Liver (tissue), 3 donors: Measurements from ENCODE around the gene ERI3.

Experiments used
- EGR1 ChIP-seq, 2 donors: IDR thresholded peaks; 2 replicates each; pipeline ENCODE4 v1.6.1; 2016 to 2018; ENCODE audit warnings: antibody characterized with exemption in 2 of 2, low read depth in 2 of 2
- FOXA2 ChIP-seq: IDR thresholded peaks from 2 replicates; pipeline ENCODE4 v1.6.1; 2016; ENCODE audit warnings: antibody characterized with exemption
- GABPA ChIP-seq, 2 donors: IDR thresholded peaks in 1 of 2; conservative IDR thresholded peaks in 1 of 2; 2 replicates each; pipeline ENCODE4 v1.6.1; 2016; ENCODE audit warnings: antibody characterized with exemption in 2 of 2, mild to moderate bottlenecking in 1 of 2, moderate library complexity in 1 of 2
- HNF4G ChIP-seq: IDR thresholded peaks from 2 replicates; pipeline ENCODE4 v1.6.1; 2016; ENCODE audit warnings: antibody characterized with exemption
- JUND ChIP-seq, 2 donors: IDR thresholded peaks; 2 replicates each; pipeline ENCODE4 v1.6.1; 2016; ENCODE audit warnings: antibody characterized with exemption in 2 of 2
- NR2F2 ChIP-seq: IDR thresholded peaks from 2 replicates; pipeline ENCODE4 v1.6.1; 2016; ENCODE audit warnings: antibody characterized with exemption
- RAD21 ChIP-seq, 2 donors: IDR thresholded peaks; 2 replicates each; pipeline ENCODE4 v1.6.1; 2016; ENCODE audit warnings: antibody characterized with exemption in 2 of 2, mild to moderate bottlenecking in 2 of 2
- SP1 ChIP-seq: IDR thresholded peaks from 2 replicates; pipeline ENCODE4 v1.6.1; 2018; ENCODE audit warnings: antibody characterized with exemption, mild to moderate bottlenecking
- TAF1 ChIP-seq: conservative IDR thresholded peaks from 2 replicates; pipeline ENCODE4 v1.6.1; 2016; ENCODE audit warnings: antibody characterized with exemption, mild to moderate bottlenecking
- TF ChIP-seq, protein P1 (sequence below): IDR thresholded peaks from 2 replicates; pipeline ENCODE4 v1.6.1; 2016; ENCODE audit warnings: antibody characterized with exemption, mild to moderate bottlenecking
- TF ChIP-seq, protein P2 (sequence below): fragments of 150-350 bp; IDR thresholded peaks from 2 replicates; pipeline ENCODE4 v1.5.1; 2017; ENCODE audit warnings: improper control_type of control experiment, low read depth, low read length; ENCODE audit not compliant: missing input control
- TF ChIP-seq, protein P3 (sequence below): IDR thresholded peaks from 2 replicates; pipeline ENCODE4 v1.6.1; 2016; ENCODE audit warnings: antibody characterized with exemption
- TF ChIP-seq, protein P4 (sequence below): IDR thresholded peaks from 2 replicates; pipeline ENCODE4 v1.6.1; 2016; ENCODE audit warnings: antibody characterized with exemption
- TF ChIP-seq, protein P5 (sequence below): IDR thresholded peaks from 2 replicates; pipeline ENCODE4 v1.6.1; 2016; ENCODE audit warnings: antibody characterized with exemption
- donor health status: healthy.
- donor health status: healthy.

DNA sequence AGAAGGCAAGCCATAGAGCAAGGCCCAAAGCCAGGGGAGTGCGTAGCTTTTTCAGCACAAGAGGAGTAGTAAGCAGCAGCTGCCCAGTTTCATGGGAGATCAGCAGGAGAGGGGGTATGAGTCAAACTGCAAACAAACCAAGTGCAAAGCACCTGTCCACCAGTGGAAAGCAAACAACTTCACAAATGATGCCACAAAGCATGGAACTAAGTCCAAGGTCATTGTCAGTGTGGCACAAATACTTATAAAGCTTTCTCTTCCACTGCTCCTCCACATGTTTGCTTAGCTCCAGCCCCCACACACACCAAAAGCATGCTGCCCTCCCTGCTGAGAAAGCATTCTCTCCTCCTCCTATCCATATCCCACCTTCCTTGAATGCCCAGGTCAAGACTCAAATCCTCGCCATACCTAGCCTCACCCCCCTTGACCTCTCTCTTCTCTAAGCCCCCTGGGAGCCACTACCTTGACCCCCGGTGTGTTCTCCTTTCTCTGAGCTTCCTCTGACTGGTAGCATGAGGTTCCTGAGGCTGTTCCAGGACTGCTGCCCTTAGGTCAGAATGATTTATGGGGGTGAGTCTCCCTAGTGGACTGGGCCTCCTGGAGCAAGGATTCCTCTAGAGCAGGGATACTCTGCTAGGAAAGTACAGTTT, 71.4 kb downstream of the ERI3 start:
- TF ChIP-seq, protein P1, sequence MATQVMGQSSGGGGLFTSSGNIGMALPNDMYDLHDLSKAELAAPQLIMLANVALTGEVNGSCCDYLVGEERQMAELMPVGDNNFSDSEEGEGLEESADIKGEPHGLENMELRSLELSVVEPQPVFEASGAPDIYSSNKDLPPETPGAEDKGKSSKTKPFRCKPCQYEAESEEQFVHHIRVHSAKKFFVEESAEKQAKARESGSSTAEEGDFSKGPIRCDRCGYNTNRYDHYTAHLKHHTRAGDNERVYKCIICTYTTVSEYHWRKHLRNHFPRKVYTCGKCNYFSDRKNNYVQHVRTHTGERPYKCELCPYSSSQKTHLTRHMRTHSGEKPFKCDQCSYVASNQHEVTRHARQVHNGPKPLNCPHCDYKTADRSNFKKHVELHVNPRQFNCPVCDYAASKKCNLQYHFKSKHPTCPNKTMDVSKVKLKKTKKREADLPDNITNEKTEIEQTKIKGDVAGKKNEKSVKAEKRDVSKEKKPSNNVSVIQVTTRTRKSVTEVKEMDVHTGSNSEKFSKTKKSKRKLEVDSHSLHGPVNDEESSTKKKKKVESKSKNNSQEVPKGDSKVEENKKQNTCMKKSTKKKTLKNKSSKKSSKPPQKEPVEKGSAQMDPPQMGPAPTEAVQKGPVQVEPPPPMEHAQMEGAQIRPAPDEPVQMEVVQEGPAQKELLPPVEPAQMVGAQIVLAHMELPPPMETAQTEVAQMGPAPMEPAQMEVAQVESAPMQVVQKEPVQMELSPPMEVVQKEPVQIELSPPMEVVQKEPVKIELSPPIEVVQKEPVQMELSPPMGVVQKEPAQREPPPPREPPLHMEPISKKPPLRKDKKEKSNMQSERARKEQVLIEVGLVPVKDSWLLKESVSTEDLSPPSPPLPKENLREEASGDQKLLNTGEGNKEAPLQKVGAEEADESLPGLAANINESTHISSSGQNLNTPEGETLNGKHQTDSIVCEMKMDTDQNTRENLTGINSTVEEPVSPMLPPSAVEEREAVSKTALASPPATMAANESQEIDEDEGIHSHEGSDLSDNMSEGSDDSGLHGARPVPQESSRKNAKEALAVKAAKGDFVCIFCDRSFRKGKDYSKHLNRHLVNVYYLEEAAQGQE, result peak; percentile 85
- peak in 1 of 2 donors; percentile 24 for TF ChIP-seq GABPA (IDR thresholded peaks at IDR 0.05 in 1 of 2, conservative IDR thresholded peaks at IDR 0.05 in 1 of 2)
- TF ChIP-seq, protein P2, sequence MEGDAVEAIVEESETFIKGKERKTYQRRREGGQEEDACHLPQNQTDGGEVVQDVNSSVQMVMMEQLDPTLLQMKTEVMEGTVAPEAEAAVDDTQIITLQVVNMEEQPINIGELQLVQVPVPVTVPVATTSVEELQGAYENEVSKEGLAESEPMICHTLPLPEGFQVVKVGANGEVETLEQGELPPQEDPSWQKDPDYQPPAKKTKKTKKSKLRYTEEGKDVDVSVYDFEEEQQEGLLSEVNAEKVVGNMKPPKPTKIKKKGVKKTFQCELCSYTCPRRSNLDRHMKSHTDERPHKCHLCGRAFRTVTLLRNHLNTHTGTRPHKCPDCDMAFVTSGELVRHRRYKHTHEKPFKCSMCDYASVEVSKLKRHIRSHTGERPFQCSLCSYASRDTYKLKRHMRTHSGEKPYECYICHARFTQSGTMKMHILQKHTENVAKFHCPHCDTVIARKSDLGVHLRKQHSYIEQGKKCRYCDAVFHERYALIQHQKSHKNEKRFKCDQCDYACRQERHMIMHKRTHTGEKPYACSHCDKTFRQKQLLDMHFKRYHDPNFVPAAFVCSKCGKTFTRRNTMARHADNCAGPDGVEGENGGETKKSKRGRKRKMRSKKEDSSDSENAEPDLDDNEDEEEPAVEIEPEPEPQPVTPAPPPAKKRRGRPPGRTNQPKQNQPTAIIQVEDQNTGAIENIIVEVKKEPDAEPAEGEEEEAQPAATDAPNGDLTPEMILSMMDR, result no peak
- TF ChIP-seq, protein P3, sequence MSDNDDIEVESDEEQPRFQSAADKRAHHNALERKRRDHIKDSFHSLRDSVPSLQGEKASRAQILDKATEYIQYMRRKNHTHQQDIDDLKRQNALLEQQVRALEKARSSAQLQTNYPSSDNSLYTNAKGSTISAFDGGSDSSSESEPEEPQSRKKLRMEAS, result peak; percentile 96
- peak; percentile 95 for TF ChIP-seq SP1
- TF ChIP-seq TAF1, result no peak
- TF ChIP-seq RAD21 (IDR thresholded peaks at IDR 0.05), result peak; percentile 48 to 60
- TF ChIP-seq FOXA2, result peak; percentile 90
- TF ChIP-seq, protein P4, sequence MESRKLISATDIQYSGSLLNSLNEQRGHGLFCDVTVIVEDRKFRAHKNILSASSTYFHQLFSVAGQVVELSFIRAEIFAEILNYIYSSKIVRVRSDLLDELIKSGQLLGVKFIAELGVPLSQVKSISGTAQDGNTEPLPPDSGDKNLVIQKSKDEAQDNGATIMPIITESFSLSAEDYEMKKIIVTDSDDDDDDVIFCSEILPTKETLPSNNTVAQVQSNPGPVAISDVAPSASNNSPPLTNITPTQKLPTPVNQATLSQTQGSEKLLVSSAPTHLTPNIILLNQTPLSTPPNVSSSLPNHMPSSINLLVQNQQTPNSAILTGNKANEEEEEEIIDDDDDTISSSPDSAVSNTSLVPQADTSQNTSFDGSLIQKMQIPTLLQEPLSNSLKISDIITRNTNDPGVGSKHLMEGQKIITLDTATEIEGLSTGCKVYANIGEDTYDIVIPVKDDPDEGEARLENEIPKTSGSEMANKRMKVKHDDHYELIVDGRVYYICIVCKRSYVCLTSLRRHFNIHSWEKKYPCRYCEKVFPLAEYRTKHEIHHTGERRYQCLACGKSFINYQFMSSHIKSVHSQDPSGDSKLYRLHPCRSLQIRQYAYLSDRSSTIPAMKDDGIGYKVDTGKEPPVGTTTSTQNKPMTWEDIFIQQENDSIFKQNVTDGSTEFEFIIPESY, result peak; percentile 84
- peak; percentile 92 for TF ChIP-seq HNF4G
- TF ChIP-seq EGR1 (IDR thresholded peaks at IDR 0.05; ENCODE audit: low read depth in 2 of 2), result peak; percentile 57 to 74
- peak; percentile 50 for TF ChIP-seq NR2F2
- TF ChIP-seq JUND (IDR thresholded peaks at IDR 0.05), result peak; percentile 97
- TF ChIP-seq, protein P5, sequence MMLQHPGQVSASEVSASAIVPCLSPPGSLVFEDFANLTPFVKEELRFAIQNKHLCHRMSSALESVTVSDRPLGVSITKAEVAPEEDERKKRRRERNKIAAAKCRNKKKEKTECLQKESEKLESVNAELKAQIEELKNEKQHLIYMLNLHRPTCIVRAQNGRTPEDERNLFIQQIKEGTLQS, result peak; percentile 98
